ENCODE results near the gene CDKAL1. TPM values are rescaled to one million over a fixed set of nuclear protein-coding genes. Genes with fewer than 3 reads are reported as not detected.

The CDKAL1 gene
- total and polyA plus RNA-seq, 2 of the 13 experiments (the other 11 are each of a cell fraction or from before 2014, with no cell fraction given), result 9.5 to 27.7 TPM

- TF ChIP-seq, protein P1, sequence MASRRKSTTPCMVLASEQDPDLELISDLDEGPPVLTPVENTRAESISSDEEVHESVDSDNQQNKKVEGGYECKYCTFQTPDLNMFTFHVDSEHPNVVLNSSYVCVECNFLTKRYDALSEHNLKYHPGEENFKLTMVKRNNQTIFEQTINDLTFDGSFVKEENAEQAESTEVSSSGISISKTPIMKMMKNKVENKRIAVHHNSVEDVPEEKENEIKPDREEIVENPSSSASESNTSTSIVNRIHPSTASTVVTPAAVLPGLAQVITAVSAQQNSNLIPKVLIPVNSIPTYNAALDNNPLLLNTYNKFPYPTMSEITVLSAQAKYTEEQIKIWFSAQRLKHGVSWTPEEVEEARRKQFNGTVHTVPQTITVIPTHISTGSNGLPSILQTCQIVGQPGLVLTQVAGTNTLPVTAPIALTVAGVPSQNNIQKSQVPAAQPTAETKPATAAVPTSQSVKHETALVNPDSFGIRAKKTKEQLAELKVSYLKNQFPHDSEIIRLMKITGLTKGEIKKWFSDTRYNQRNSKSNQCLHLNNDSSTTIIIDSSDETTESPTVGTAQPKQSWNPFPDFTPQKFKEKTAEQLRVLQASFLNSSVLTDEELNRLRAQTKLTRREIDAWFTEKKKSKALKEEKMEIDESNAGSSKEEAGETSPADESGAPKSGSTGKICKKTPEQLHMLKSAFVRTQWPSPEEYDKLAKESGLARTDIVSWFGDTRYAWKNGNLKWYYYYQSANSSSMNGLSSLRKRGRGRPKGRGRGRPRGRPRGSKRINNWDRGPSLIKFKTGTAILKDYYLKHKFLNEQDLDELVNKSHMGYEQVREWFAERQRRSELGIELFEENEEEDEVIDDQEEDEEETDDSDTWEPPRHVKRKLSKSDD (CRISPR knock-in tag; IDR thresholded peaks at IDR 0.05; ENCODE audit: low read depth), result no peak
- TF ChIP-seq RXRB (CRISPR knock-in tag; IDR thresholded peaks at IDR 0.05; ENCODE audit: borderline replicate concordance) (peak; percentile 92), ZNF703 (CRISPR knock-in tag; IDR thresholded peaks at IDR 0.05; ENCODE audit: borderline replicate concordance) (no peak), TERF1 (CRISPR knock-in tag; IDR thresholded peaks at IDR 0.05) (no peak), PRMT3 (CRISPR knock-in tag; IDR thresholded peaks at IDR 0.05; ENCODE audit: borderline replicate concordance, low read depth) (no peak), ZNF205 (CRISPR knock-in tag; IDR thresholded peaks at IDR 0.05) (0 out of 2 replicates have a peak, but pooled peaks have one; percentile 22), ATF5 (CRISPR knock-in tag; IDR thresholded peaks at IDR 0.05; ENCODE audit: low read depth) (no peak), ZNF792 (CRISPR knock-in tag; IDR thresholded peaks at IDR 0.05) (0 out of 2 replicates have a peak, but pooled peaks have one; percentile 48), PLRG1 (conservative IDR thresholded peaks at IDR 0.05) (no peak), GLI4 (CRISPR knock-in tag; IDR thresholded peaks at IDR 0.05; ENCODE audit: borderline replicate concordance) (no peak), STAT6 (CRISPR knock-in tag; IDR thresholded peaks at IDR 0.05; ENCODE audit: borderline replicate concordance) (0 out of 2 replicates have a peak, but pooled peaks have one; percentile 82), GATAD2A (CRISPR knock-in tag; IDR thresholded peaks at IDR 0.05) (peak; percentile 99), ZNF652 (CRISPR knock-in tag; IDR thresholded peaks at IDR 0.05; ENCODE audit: borderline replicate concordance, low read depth) (no peak), MIER2 (CRISPR knock-in tag; IDR thresholded peaks at IDR 0.05) (peak; percentile 32; the same call in 1 of the 2 replicates), ZBTB3 (CRISPR knock-in tag; IDR thresholded peaks at IDR 0.05; ENCODE audit: borderline replicate concordance, low read depth) (no peak), CCAR2 (optimal IDR thresholded peaks at IDR 0.05; ENCODE audit: low read depth, low read length) (no peak), ZNF280B (CRISPR knock-in tag; IDR thresholded peaks at IDR 0.05; ENCODE audit: borderline replicate concordance) (no peak), FOXM1 (CRISPR knock-in tag; IDR thresholded peaks at IDR 0.05) (no peak), ZNF841 (CRISPR knock-in tag; IDR thresholded peaks at IDR 0.05; ENCODE audit: borderline replicate concordance) (no peak), ZMYM3 (CRISPR knock-in tag; IDR thresholded peaks at IDR 0.05) (no peak), ZNF24 (IDR thresholded peaks at IDR 0.05) (peak; percentile 9; the same call in 1 of the 2 replicates)
These were observed 469.7 kb downstream of the CDKAL1 start (continued) for GRCh38 chr6:21003780-21004541.
